AG04450 (cell line): Measurements from ENCODE around the gene PLAU. TPM values are rescaled to one million over a fixed set of nuclear protein-coding genes. Genes with fewer than 3 reads are reported as not detected.

Source experiments
- CTCF ChIA-PET: fragments of 300-600, 350-600 bp; formaldehyde crosslinking; extraction: SDS; loops from one replicate; lab custom pipeline; 2022; ENCODE audit warnings: antibody characterized with exemption, inconsistent platforms; lab: Charles Lee
- POLR2A ChIA-PET: fragments of 350-600 bp; formaldehyde crosslinking; extraction: SDS; loops from one replicate; lab custom pipeline; 2021; ENCODE audit warnings: antibody characterized with exemption, inconsistent platforms; lab: Yijun Ruan, JAX
- DNase-seq: peaks from one replicate; pipeline ENCODE4 v3.0.0-alpha.2; 2011; ENCODE audit warnings: low read depth, low spot score
- H3K27ac ChIP-seq: one replicate; pipeline ENCODE4 v1.5.1; 2012; ENCODE audit warnings: low read depth, low read length, control low read depth
- H3K27me3 ChIP-seq: one replicate; pipeline ENCODE4 v1.6.0; 2012; ENCODE audit warnings: low read length; ENCODE audit not compliant: control insufficient read depth, insufficient read depth
- H3K4me3 ChIP-seq: 2 replicates; pipeline ENCODE4 v1.5.1; 2011; ENCODE audit warnings: mild to moderate bottlenecking, low read depth, low read length, control low read depth
- H3K9me3 ChIP-seq: 2 replicates; pipeline ENCODE4 v1.5.1; 2012; ENCODE audit warnings: low read length; ENCODE audit not compliant: control insufficient read depth, insufficient read depth
- polyA plus RNA-seq: library from polyadenylated mRNA; depleted of rRNA; stranded (reverse); fragments of >200 nt; gene quantifications from 2 replicates; pipeline ENCODE4 v1.2.3, GENCODE V29; 2011
- TF ChIP-seq, protein P1 (sequence below): IDR thresholded peaks from 2 replicates; pipeline ENCODE4 v1.5.1; 2011; ENCODE audit warnings: low read depth, low read length, control low read depth, inconsistent platforms

Gene PLAU
- polyA plus RNA-seq, 1 experiment, result 241 TPM

DNA sequence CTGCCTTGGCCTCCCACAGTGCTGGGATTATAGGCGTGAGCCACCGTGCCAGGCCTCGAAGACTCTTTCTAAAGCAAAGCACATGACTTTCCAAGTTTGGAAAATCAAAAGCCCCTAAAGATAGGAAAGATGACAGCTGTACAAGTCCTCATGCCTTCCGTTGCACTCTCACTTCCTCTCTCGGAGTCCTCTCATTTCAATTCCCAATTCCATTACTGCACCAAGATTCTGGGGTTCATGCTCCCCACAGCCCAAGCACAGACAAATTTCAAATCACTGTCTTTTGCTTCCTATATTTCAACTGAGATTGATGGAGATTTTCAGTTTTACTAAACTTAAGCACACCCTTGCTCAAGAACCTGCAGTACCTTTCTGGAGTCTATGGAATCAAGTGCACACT is 10.9 kb upstream of the PLAU start:
- ChIA-PET CTCF (interaction anchor here (0.7 to 1.7 kb wide), 6 partner anchors 14 to 182 kb away, joined by 3 to 8 read pairs (median 4); no protein-coding TSS in a partner anchor), POLR2A (interaction anchor here (1.5 to 2.9 kb wide), 3 partner anchors 9 to 26 kb away, joined by 5 to 16 read pairs (median 6); partner anchors contain the start of gene CAMK2G)
- DNase-seq, result no peak
- Histone ChIP-seq H3K27me3 (no peaks in the 10 kb centered on the region), H3K9me3 (no peaks in the 10 kb centered on the region), H3K4me3 (no peak overlapping the region), H3K27ac (peak overlapping the region; percentile 80)
- TF ChIP-seq, protein P1, sequence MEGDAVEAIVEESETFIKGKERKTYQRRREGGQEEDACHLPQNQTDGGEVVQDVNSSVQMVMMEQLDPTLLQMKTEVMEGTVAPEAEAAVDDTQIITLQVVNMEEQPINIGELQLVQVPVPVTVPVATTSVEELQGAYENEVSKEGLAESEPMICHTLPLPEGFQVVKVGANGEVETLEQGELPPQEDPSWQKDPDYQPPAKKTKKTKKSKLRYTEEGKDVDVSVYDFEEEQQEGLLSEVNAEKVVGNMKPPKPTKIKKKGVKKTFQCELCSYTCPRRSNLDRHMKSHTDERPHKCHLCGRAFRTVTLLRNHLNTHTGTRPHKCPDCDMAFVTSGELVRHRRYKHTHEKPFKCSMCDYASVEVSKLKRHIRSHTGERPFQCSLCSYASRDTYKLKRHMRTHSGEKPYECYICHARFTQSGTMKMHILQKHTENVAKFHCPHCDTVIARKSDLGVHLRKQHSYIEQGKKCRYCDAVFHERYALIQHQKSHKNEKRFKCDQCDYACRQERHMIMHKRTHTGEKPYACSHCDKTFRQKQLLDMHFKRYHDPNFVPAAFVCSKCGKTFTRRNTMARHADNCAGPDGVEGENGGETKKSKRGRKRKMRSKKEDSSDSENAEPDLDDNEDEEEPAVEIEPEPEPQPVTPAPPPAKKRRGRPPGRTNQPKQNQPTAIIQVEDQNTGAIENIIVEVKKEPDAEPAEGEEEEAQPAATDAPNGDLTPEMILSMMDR, result no peak

DNA sequence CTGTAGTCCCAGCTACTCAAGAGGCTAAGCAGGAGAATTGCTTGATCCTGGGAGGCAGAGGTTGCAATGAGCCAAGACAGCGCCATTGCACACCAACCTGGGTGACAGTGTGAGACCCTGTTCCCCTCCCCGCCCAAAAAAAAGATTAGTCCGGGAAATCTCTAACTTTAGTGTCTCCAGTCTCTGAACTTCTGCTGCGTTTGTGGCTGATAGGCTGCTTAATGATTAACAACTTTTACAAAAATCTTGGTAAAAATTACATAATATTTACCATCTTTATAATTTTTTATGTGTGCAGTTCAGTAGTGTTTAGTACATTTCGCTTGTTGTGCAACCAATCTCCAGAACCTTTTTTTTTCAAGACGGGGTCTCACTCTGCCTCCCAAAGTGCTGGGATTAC is 9.7 kb upstream of the PLAU start:
- no peak overlapping the region for H3K27ac ChIP-seq
- CTCF ChIA-PET, result interaction anchor here (1.3 kb wide), 1 partner anchor 180 kb away, joined by 4 read pairs; no protein-coding TSS in a partner anchor
- no peaks in the 10 kb centered on the region for H3K27me3 ChIP-seq
- no peak for DNase-seq
- TF ChIP-seq, protein P1, result no peak
- H3K9me3 ChIP-seq, result no peaks in the 10 kb centered on the region
- no peak overlapping the region for H3K4me3 ChIP-seq
- POLR2A ChIA-PET, result interaction anchor here (0.7 to 0.9 kb wide), 2 partner anchors 8 to 146 kb away, joined by 4 to 5 read pairs; no protein-coding TSS in a partner anchor

DNA sequence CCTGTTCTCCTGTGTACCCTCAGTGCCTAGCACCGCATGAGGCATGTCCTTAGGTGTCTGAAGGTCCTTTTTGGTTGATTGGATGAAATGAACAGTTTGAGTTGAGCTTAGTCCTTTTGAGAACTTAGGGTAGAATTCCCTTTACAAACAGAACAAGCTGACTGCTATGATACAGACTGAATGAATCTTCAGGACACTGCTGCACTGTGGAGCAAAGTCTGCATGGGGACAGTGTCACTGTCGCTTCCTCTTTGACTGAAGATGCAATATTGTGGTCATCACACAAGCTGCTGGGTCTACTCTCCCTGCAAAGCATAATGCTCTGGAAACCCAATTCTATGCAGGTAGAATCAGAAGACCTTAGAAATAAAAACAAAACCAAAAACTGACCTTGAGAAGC is 8.6 kb upstream of the PLAU start:
- ChIA-PET CTCF (interaction anchor here (0.7 to 1.6 kb wide), 3 partner anchors 16 to 1670 kb away, joined by 5 to 6 read pairs (median 6); no protein-coding TSS in a partner anchor), POLR2A (interaction anchor here (1.0 kb wide), 1 partner anchor 97 kb away, joined by 3 read pairs; no protein-coding TSS in a partner anchor)
- H3K4me3 ChIP-seq, result no peak overlapping the region
- TF ChIP-seq, protein P1, result no peak
- no peaks in the 10 kb centered on the region for H3K9me3 ChIP-seq
- no peak overlapping the region for H3K27ac ChIP-seq
- H3K27me3 ChIP-seq, result no peaks in the 10 kb centered on the region
- no peak for DNase-seq

DNA sequence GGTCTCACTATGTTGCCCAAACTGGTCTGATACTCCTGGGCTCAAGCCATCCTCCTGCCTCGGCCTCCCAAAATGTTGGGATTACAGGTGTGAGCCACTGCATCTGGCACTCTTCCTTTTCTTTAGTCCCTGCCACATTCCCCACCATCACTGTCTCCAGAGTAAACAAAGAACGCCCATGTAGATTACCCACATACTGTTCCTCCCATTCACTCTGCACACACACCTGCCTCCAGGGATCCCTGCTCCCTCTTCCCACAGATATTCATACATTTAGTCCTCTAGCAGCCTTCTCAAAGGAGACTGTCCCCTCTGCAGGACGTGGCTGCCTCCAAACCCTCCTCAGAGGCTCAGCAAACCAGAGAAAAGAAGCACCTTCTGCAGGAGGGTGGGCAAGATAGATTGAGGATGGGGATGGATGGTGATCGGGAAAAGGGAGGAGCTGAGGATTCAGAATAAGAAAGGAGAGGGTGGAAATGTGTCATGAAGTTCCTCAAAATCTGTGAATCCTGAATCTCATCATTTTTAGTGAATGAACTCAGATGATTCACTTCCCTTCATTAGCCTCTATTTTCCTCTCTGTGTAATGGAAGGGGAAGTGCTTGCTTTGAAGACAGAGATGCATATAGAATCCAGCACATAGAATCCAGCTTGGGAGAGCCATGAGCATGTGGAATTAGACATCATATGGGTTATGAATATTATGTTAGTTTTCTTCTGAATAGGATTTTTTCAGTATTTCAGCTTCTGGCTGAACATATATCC is 5.5 kb upstream of the PLAU start:
- DNase-seq, result no peak
- ChIA-PET CTCF (interaction anchor here (0.6 to 2.9 kb wide), 3 partner anchors 19 to 196 kb away, joined by 4 to 19 read pairs (median 10); no protein-coding TSS in a partner anchor), POLR2A (interaction anchor here (0.6 to 1.8 kb wide), 2 partner anchors 18 to 810 kb away, joined by 3 to 40 read pairs; no protein-coding TSS in a partner anchor)
- Histone ChIP-seq H3K27ac (peak overlapping the region; percentile 100), H3K9me3 (no peaks in the 10 kb centered on the region), H3K27me3 (no peaks in the 10 kb centered on the region), H3K4me3 (no peak overlapping the region)
- TF ChIP-seq, protein P1, result no peak
